Measurements from ENCODE around the gene ZDHHC5.

DNA sequence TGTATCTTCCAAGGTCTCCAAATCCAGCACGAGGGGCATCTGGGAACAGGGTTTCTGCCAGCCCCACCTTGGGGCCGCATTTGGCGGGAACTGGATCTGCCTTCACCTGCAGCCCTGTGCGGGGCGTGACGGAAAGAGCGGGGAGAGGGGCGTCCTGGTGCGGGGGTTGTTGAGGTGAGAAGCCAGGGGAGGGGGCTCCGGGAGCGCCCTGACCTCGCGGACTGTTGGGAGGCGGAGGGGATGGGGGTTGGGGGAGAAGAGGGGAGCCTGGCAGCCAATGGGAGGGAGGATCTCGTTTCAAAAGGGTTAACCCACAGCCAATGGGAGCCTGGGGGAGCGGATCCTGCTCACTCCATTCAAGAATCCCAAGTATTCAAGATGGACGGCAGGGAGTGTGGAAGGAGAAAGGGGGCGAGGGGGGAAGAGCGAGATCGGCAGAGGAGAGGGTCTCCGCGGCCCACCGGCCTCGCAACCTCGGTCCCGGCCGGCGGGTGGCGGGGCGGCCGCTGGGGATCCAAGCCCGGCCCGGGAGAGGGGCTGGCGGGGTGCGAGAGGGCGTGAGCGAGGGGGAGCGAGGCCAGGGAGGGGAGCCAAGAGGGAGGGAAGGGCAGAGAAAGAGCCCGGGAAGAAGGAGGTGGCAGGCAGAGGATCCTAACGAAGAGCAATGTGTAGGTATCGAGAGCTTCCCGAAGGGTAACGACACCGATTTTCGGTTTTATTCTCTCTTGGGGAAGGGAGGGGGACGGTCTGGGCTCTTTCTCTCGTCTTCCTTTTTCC, 29.7 kb upstream of the ZDHHC5 start:
- TF ChIP-seq, protein P1, sequence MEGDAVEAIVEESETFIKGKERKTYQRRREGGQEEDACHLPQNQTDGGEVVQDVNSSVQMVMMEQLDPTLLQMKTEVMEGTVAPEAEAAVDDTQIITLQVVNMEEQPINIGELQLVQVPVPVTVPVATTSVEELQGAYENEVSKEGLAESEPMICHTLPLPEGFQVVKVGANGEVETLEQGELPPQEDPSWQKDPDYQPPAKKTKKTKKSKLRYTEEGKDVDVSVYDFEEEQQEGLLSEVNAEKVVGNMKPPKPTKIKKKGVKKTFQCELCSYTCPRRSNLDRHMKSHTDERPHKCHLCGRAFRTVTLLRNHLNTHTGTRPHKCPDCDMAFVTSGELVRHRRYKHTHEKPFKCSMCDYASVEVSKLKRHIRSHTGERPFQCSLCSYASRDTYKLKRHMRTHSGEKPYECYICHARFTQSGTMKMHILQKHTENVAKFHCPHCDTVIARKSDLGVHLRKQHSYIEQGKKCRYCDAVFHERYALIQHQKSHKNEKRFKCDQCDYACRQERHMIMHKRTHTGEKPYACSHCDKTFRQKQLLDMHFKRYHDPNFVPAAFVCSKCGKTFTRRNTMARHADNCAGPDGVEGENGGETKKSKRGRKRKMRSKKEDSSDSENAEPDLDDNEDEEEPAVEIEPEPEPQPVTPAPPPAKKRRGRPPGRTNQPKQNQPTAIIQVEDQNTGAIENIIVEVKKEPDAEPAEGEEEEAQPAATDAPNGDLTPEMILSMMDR (IDR thresholded peaks at IDR 0.05), result no peak
- no peak for TF ChIP-seq POLR2A (IDR thresholded peaks at IDR 0.05)

All from testis (tissue), 2 donors.